ENCODE results near the gene PLA2G4B.

Gene PLA2G4B

GRCh38 chr15:41879321-41879845 lies 40.7 kb downstream of the PLA2G4B start:
- H3K27me3 ChIP-seq (ENCODE audit: insufficient read depth, insufficient read length), result no peaks in the 10 kb centered on the region
- no peak for DNase-seq (ENCODE audit: low read depth, low spot score)
- TF ChIP-seq ZNF274 (IDR thresholded peaks at IDR 0.05; ENCODE audit: low read depth, low read length) (no peak), YY1 (IDR thresholded peaks at IDR 0.05; ENCODE audit: insufficient read depth, insufficient read length) (no peak), SUZ12 (IDR thresholded peaks at IDR 0.05; ENCODE audit: extremely low read depth, insufficient read depth, insufficient read length) (no peak)
- no peak overlapping the region for H3K4me3 ChIP-seq (ENCODE audit: insufficient read length, low read depth)
- H3K4me1 ChIP-seq (ENCODE audit: insufficient read depth, insufficient read length), result peaks cover 4% of the 10 kb centered on the region
- H3K9me3 ChIP-seq (ENCODE audit: insufficient read depth, low read length), result no peaks in the 10 kb centered on the region
- no peaks in the 10 kb centered on the region for H3K36me3 ChIP-seq (ENCODE audit: insufficient read depth, insufficient read length, low read length)
- H3K9ac ChIP-seq (ENCODE audit: insufficient read length, low read depth), result no peak overlapping the region

- no peak overlapping the region for H3K4me3 ChIP-seq (ENCODE audit: insufficient read length, low read depth)
- peaks cover 4% of the 10 kb centered on the region for H3K4me1 ChIP-seq (ENCODE audit: insufficient read depth, insufficient read length)
- no peaks in the 10 kb centered on the region for H3K27me3 ChIP-seq (ENCODE audit: insufficient read depth, insufficient read length)
- TF ChIP-seq ZNF274 (IDR thresholded peaks at IDR 0.05; ENCODE audit: low read depth, low read length), result no peak
- TF ChIP-seq SUZ12 (IDR thresholded peaks at IDR 0.05; ENCODE audit: extremely low read depth, insufficient read depth, insufficient read length), result no peak
- TF ChIP-seq YY1 (IDR thresholded peaks at IDR 0.05; ENCODE audit: insufficient read depth, insufficient read length), result no peak
- no peaks in the 10 kb centered on the region for H3K9me3 ChIP-seq (ENCODE audit: insufficient read depth, low read length)
- no peak for DNase-seq (ENCODE audit: low read depth, low spot score)
- H3K9ac ChIP-seq (ENCODE audit: insufficient read length, low read depth), result no peak overlapping the region
- no peaks in the 10 kb centered on the region for H3K36me3 ChIP-seq (ENCODE audit: insufficient read depth, insufficient read length, low read length)
These were observed 41.7 kb downstream of the PLA2G4B start for GRCh38 chr15:41880156-41880877.

- Histone ChIP-seq H3K27me3 (ENCODE audit: insufficient read depth, insufficient read length) (no peaks in the 10 kb centered on the region), H3K9ac (ENCODE audit: insufficient read length, low read depth) (no peak overlapping the region)
- no peak for TF ChIP-seq ZNF274 (IDR thresholded peaks at IDR 0.05; ENCODE audit: low read depth, low read length)
- no peak for TF ChIP-seq YY1 (IDR thresholded peaks at IDR 0.05; ENCODE audit: insufficient read depth, insufficient read length)
- TF ChIP-seq SUZ12 (IDR thresholded peaks at IDR 0.05; ENCODE audit: extremely low read depth, insufficient read depth, insufficient read length), result no peak
These were observed 42.4 kb downstream of the PLA2G4B start for GRCh38 chr15:41881086-41881485.

GRCh38 chr15:41881550-41881919 lies 42.9 kb downstream of the PLA2G4B start:
- Histone ChIP-seq H3K4me1 (ENCODE audit: insufficient read depth, insufficient read length) (peaks cover 4% of the 10 kb centered on the region), H3K9ac (ENCODE audit: insufficient read length, low read depth) (no peak overlapping the region), H3K36me3 (ENCODE audit: insufficient read depth, insufficient read length, low read length) (no peaks in the 10 kb centered on the region), H3K27me3 (ENCODE audit: insufficient read depth, insufficient read length) (no peaks in the 10 kb centered on the region), H3K4me3 (ENCODE audit: insufficient read length, low read depth) (no peak overlapping the region), H3K9me3 (ENCODE audit: insufficient read depth, low read length) (no peaks in the 10 kb centered on the region)
- DNase-seq (ENCODE audit: low read depth, low spot score), result no peak
- no peak for TF ChIP-seq YY1 (IDR thresholded peaks at IDR 0.05; ENCODE audit: insufficient read depth, insufficient read length)
- no peak for TF ChIP-seq ZNF274 (IDR thresholded peaks at IDR 0.05; ENCODE audit: low read depth, low read length)
- no peak for TF ChIP-seq SUZ12 (IDR thresholded peaks at IDR 0.05; ENCODE audit: extremely low read depth, insufficient read depth, insufficient read length)

More at GRCh38 chr15:41881086-41881485, 42.4 kb downstream of the PLA2G4B start:
- peaks cover 4% of the 10 kb centered on the region for H3K4me1 ChIP-seq (ENCODE audit: insufficient read depth, insufficient read length)
- H3K36me3 ChIP-seq (ENCODE audit: insufficient read depth, insufficient read length, low read length), result no peaks in the 10 kb centered on the region
- no peaks in the 10 kb centered on the region for H3K9me3 ChIP-seq (ENCODE audit: insufficient read depth, low read length)
- no peak overlapping the region for H3K4me3 ChIP-seq (ENCODE audit: insufficient read length, low read depth)
- no peak for DNase-seq (ENCODE audit: low read depth, low spot score)

- Histone ChIP-seq H3K36me3 (ENCODE audit: insufficient read depth, insufficient read length, low read length) (no peaks in the 10 kb centered on the region), H3K27me3 (ENCODE audit: insufficient read depth, insufficient read length) (no peaks in the 10 kb centered on the region), H3K4me3 (ENCODE audit: insufficient read length, low read depth) (no peak overlapping the region), H3K4me1 (ENCODE audit: insufficient read depth, insufficient read length) (peaks cover under 1% of the 10 kb centered on the region), H3K9ac (ENCODE audit: insufficient read length, low read depth) (no peak overlapping the region), H3K9me3 (ENCODE audit: insufficient read depth, low read length) (no peaks in the 10 kb centered on the region)
- TF ChIP-seq YY1 (IDR thresholded peaks at IDR 0.05; ENCODE audit: insufficient read depth, insufficient read length) (no peak), SUZ12 (IDR thresholded peaks at IDR 0.05; ENCODE audit: extremely low read depth, insufficient read depth, insufficient read length) (no peak), ZNF274 (IDR thresholded peaks at IDR 0.05; ENCODE audit: low read depth, low read length) (no peak)
- DNase-seq (ENCODE audit: low read depth, low spot score), result no peak
These were observed 43.5 kb downstream of the PLA2G4B start for GRCh38 chr15:41881920-41882688.

- no peak for DNase-seq (ENCODE audit: low read depth, low spot score)
- TF ChIP-seq YY1 (IDR thresholded peaks at IDR 0.05; ENCODE audit: insufficient read depth, insufficient read length), result no peak
- TF ChIP-seq ZNF274 (IDR thresholded peaks at IDR 0.05; ENCODE audit: low read depth, low read length), result no peak
- no peak for TF ChIP-seq SUZ12 (IDR thresholded peaks at IDR 0.05; ENCODE audit: extremely low read depth, insufficient read depth, insufficient read length)
- Histone ChIP-seq H3K9ac (ENCODE audit: insufficient read length, low read depth) (no peak overlapping the region), H3K36me3 (ENCODE audit: insufficient read depth, insufficient read length, low read length) (no peaks in the 10 kb centered on the region), H3K4me3 (ENCODE audit: insufficient read length, low read depth) (no peak overlapping the region), H3K27me3 (ENCODE audit: insufficient read depth, insufficient read length) (no peaks in the 10 kb centered on the region), H3K9me3 (ENCODE audit: insufficient read depth, low read length) (no peaks in the 10 kb centered on the region), H3K4me1 (ENCODE audit: insufficient read depth, insufficient read length) (no peaks in the 10 kb centered on the region)
These were observed 44.2 kb downstream of the PLA2G4B start for GRCh38 chr15:41882689-41883483.
